Breast epithelium (tissue), 3 donors: ENCODE results near the gene NEUROD1.

Experiments used
- CTCF ChIP-seq, 3 donors: fragments of 450-650 bp; IDR thresholded peaks; one replicate each; pipeline ENCODE4 v1.5.1; 2016 to 2017; ENCODE audit warnings: antibody characterized with exemption in 3 of 3, mild to moderate bottlenecking in 3 of 3, moderate library complexity in 3 of 3
- POLR2A ChIP-seq: fragments of 450-650 bp; IDR thresholded peaks from one replicate; pipeline ENCODE4 v1.6.1; 2016; ENCODE audit warnings: antibody characterized with exemption, mild to moderate bottlenecking, moderate library complexity
- POLR2AphosphoS5 ChIP-seq, 3 donors: sonication (generic); formaldehyde crosslinking; IDR thresholded peaks; one replicate each; pipeline ENCODE4 v1.6.1; 2017; ENCODE audit warnings: antibody characterized with exemption in 3 of 3

- TF ChIP-seq CTCF (IDR thresholded peaks at IDR 0.05) (no peak), POLR2A (no peak), POLR2AphosphoS5 (IDR thresholded peaks at IDR 0.05) (no peak)
These were observed 16.8 kb upstream of the NEUROD1 start for GRCh38 chr2:181697126-181697525.
